PC-9 (cell line): ENCODE data around the gene CDK5RAP2. TPM values are rescaled to one million over a fixed set of nuclear protein-coding genes. Genes with fewer than 3 reads are reported as not detected.

Experiments used
- BruUV-seq: library from RNA; stranded (reverse); fragments of 400-500 nt; replicated peaks from 2 replicates; lab custom pipeline; 2021; lab: Mats Ljungman, UMichigan
- CTCF ChIA-PET: fragments of 300-600 bp; sonication (Branson Sonifier 250); formaldehyde crosslinking; loops from one replicate; lab custom pipeline; 2022; ENCODE audit warnings: antibody characterized with exemption; lab: Charles Lee
- POLR2A ChIA-PET: fragments of 300-600 bp; sonication (Branson Sonifier 250); formaldehyde crosslinking; loops from one replicate; lab custom pipeline; 2022; ENCODE audit warnings: antibody characterized with exemption; ENCODE audit not compliant: unreplicated experiment; lab: Charles Lee
- DNase-seq, 2 experiments: peaks; one replicate each; pipeline versions ENCODE4 v3.0.0 to v3.0.0-alpha.2; 2015 to 2022; ENCODE audit warnings: mixed read lengths in 1 of 2
- H2AFZ ChIP-seq: fragments of 200-600 bp; sonication (generic); 2 replicates; pipeline ENCODE4 v1.8.1; 2017; ENCODE audit warnings: antibody characterized with exemption
- H3F3A ChIP-seq: fragments of 200-600 bp; sonication (generic); 2 replicates; pipeline ENCODE4 v1.8.1; 2017; ENCODE audit warnings: antibody characterized with exemption, mild to moderate bottlenecking, low read depth; ENCODE audit not compliant: insufficient read depth
- H3K27ac ChIP-seq: fragments of 200-600 bp; sonication (generic); 2 replicates; pipeline ENCODE4 v1.6.1; 2016; ENCODE audit warnings: mixed run types
- H3K27me3 ChIP-seq: fragments of 200-600 bp; sonication (generic); 2 replicates; pipeline ENCODE4 v1.6.1; 2016; ENCODE audit warnings: low read depth, mixed run types; ENCODE audit not compliant: insufficient read depth
- H3K36me3 ChIP-seq: fragments of 200-600 bp; sonication (generic); 2 replicates; pipeline ENCODE4 v1.6.1; 2016; ENCODE audit warnings: low read depth, mixed run types
- H3K4me1 ChIP-seq: fragments of 200-600 bp; sonication (generic); replicated peaks from 2 replicates; pipeline ENCODE4 v1.6.1; 2016; ENCODE audit warnings: mixed run types; ENCODE audit not compliant: insufficient read depth
- H3K4me2 ChIP-seq: fragments of 200-600 bp; sonication (generic); 2 replicates; pipeline ENCODE4 v1.6.1; 2017; ENCODE audit warnings: mixed run types
- H3K4me3 ChIP-seq: fragments of 200-600 bp; sonication (generic); 2 replicates; pipeline ENCODE4 v1.6.1; 2016; ENCODE audit warnings: mixed run types
- H3K79me2 ChIP-seq: fragments of 200-600 bp; sonication (generic); 2 replicates; pipeline ENCODE4 v1.6.1; 2017; ENCODE audit warnings: low read depth, mixed run types
- H3K9me2 ChIP-seq: fragments of 200-600 bp; sonication (generic); 2 replicates; pipeline ENCODE4 v1.8.1; 2017; ENCODE audit warnings: mild to moderate bottlenecking; ENCODE audit not compliant: insufficient read depth
- H3K9me3 ChIP-seq: fragments of 200-600 bp; sonication (generic); 2 replicates; pipeline ENCODE4 v1.8.1; 2016; ENCODE audit warnings: low read depth; ENCODE audit not compliant: insufficient read depth
- H4K20me1 ChIP-seq: fragments of 200-600 bp; sonication (generic); 2 replicates; pipeline ENCODE4 v1.8.1; 2017; ENCODE audit not compliant: insufficient read depth
- EZH2 ChIP-seq: fragments of 200-600 bp; sonication (generic); IDR thresholded peaks from 2 replicates; pipeline ENCODE4 v1.8.0; 2017; ENCODE audit warnings: antibody characterized with exemption, low read depth
- intact Hi-C: fragments of 100-400 bp; cut with micrococcal nuclease; formaldehyde crosslinking; loops from one replicate; pipeline ENCODE4 v1.10.0; 2022; ENCODE audit not compliant: unreplicated experiment
- total RNA-seq: library from RNA; stranded (reverse); gene quantifications from 2 replicates; pipeline ENCODE4 v1.2.3, GENCODE V29; 2021
- TF ChIP-seq, protein P1 (sequence below): fragments of 200-600 bp; sonication (generic); conservative IDR thresholded peaks from 2 replicates; pipeline ENCODE4 v1.6.1; 2017; ENCODE audit warnings: mixed run types, antibody characterized with exemption, mild to moderate bottlenecking, moderate library complexity

The CDK5RAP2 gene
- total RNA-seq, 1 experiment from 2014 or later: 113 TPM

DNA sequence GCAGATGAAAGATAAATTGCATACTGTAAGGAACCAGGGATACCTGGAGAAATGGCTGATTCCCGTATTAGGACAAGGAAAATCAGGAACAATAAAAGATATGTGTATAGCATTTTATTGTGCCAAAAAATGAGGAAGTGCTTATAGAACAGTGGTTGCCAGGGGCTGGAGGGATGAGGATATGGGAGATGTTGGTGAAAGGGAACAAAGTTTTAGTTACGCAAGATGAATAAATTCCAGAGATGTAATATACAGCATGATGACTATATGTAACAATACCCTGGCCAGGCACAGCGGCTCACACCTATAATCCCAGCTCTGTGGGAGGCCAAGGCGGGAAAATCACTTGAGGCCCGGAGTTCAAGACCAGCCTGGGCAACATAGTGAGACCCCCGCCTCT, 101.8 kb downstream of the CDK5RAP2 start:
- no peak overlapping the region for H2AFZ ChIP-seq
- no peaks in the 10 kb centered on the region for H3K9me2 ChIP-seq
- H4K20me1 ChIP-seq: no peaks in the 10 kb centered on the region; the same call in 1 of the 2 replicates
- H3K79me2 ChIP-seq: no peaks in the 10 kb centered on the region
- peak in 1 of 2 experiments; percentile 43 for DNase-seq
- no peaks in the 10 kb centered on the region for H3K36me3 ChIP-seq
- H3K27ac ChIP-seq: no peak overlapping the region
- ChIA-PET CTCF (interaction anchor here (0.6 kb wide), 1 partner anchor 275 kb away, joined by 8 read pairs; no protein-coding TSS in a partner anchor), POLR2A (interaction anchor here (0.6 kb wide), 1 partner anchor 766 kb away, joined by 3 read pairs; no protein-coding TSS in a partner anchor)
- no peaks in the 10 kb centered on the region for H3K9me3 ChIP-seq
- H3K4me2 ChIP-seq: no peak overlapping the region
- H3K4me1 ChIP-seq: no peaks in the 10 kb centered on the region
- H3K4me3 ChIP-seq: no peak overlapping the region
- intact Hi-C loops: loop anchor here (5.0 to 10.0 kb wide), 2 partner anchors 516 to 1103 kb away; no protein-coding TSS in a partner anchor
- H3F3A ChIP-seq: peaks cover 9% of the 10 kb centered on the region; the same call in 1 of the 2 replicates
- TF ChIP-seq, protein P1, sequence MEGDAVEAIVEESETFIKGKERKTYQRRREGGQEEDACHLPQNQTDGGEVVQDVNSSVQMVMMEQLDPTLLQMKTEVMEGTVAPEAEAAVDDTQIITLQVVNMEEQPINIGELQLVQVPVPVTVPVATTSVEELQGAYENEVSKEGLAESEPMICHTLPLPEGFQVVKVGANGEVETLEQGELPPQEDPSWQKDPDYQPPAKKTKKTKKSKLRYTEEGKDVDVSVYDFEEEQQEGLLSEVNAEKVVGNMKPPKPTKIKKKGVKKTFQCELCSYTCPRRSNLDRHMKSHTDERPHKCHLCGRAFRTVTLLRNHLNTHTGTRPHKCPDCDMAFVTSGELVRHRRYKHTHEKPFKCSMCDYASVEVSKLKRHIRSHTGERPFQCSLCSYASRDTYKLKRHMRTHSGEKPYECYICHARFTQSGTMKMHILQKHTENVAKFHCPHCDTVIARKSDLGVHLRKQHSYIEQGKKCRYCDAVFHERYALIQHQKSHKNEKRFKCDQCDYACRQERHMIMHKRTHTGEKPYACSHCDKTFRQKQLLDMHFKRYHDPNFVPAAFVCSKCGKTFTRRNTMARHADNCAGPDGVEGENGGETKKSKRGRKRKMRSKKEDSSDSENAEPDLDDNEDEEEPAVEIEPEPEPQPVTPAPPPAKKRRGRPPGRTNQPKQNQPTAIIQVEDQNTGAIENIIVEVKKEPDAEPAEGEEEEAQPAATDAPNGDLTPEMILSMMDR: no peak
- no peak for TF ChIP-seq EZH2
- no TSS peak for BruUV-seq
- no peaks in the 10 kb centered on the region for H3K27me3 ChIP-seq

DNA sequence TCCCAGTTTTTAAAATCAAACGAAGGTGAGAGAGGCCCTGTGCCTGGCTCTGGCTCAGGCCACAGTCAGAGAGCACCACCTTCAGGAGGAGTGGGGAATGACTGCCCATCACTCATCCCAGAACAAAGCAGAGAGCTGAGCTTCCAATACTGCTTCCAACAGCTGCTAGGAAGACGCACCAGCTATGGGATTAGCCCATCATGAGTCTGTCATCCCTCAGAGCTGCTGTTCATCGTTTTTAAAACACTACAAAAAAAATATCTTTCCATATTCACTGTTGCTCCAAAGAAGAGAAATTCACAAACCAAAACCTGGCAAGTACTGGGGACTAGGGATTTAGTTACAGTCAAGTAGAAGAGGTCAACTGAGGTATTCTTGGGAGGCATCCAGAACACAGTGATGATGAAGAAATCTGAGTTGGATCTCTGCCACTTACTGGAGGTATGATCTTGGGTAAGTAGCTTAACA, 102.4 kb downstream of the CDK5RAP2 start:
- intact Hi-C loops: loop anchor here (5.0 to 10.0 kb wide), 2 partner anchors 515 to 1103 kb away; no protein-coding TSS in a partner anchor
- BruUV-seq: no TSS peak
- no peak for TF ChIP-seq EZH2
- TF ChIP-seq, protein P1: peak; percentile 90
- H3F3A ChIP-seq: peaks cover 9% of the 10 kb centered on the region; the same call in 1 of the 2 replicates
- H3K4me2 ChIP-seq: no peak overlapping the region
- no peak overlapping the region for H3K27ac ChIP-seq
- H4K20me1 ChIP-seq: no peaks in the 10 kb centered on the region; the same call in 1 of the 2 replicates
- DNase-seq: peak; percentile 43 to 52
- no peak overlapping the region for H3K4me3 ChIP-seq
- H3K27me3 ChIP-seq: no peaks in the 10 kb centered on the region
- CTCF ChIA-PET: interaction anchor here (0.6 to 1.1 kb wide), 3 partner anchors 9 to 408 kb away, joined by 3 to 4 read pairs (median 3); no protein-coding TSS in a partner anchor
- H3K9me3 ChIP-seq: no peaks in the 10 kb centered on the region
- no peaks in the 10 kb centered on the region for H3K9me2 ChIP-seq
- no peaks in the 10 kb centered on the region for H3K36me3 ChIP-seq
- POLR2A ChIA-PET: interaction anchor here (0.6 kb wide), 1 partner anchor 767 kb away, joined by 3 read pairs; no protein-coding TSS in a partner anchor
- H3K4me1 ChIP-seq: no peaks in the 10 kb centered on the region
- H3K79me2 ChIP-seq: no peaks in the 10 kb centered on the region
- no peak overlapping the region for H2AFZ ChIP-seq

DNA sequence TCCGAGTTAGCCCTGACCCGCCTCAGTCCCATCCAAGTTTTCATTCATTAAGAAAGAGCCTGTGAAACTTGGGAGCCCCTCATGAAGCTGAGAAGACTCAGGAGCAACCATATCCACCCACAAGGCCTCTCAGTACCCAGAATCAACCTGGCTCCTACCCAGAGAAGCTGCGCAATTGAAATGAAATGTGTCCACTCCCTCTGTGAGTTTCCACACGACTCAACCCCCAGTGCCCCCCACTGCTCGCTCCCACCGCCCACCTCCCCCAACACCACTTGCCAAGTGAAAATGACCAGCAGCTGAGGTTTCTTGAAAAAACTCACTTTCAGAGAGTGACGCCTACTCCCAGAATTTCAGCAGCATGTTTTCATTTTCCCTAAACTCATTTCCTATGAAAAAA, 104.6 kb downstream of the CDK5RAP2 start:
- Histone ChIP-seq H3K79me2 (no peaks in the 10 kb centered on the region), H3K9me2 (no peaks in the 10 kb centered on the region), H3K27me3 (no peaks in the 10 kb centered on the region), H3K9me3 (no peaks in the 10 kb centered on the region), H3F3A (peaks cover 9% of the 10 kb centered on the region; the same call in 1 of the 2 replicates), H3K27ac (peak overlapping the region; percentile 13; the same call in 1 of the 2 replicates), H3K4me2 (no peak overlapping the region), H4K20me1 (no peaks in the 10 kb centered on the region), H3K36me3 (no peaks in the 10 kb centered on the region), H3K4me1 (no peaks in the 10 kb centered on the region), H3K4me3 (no peak overlapping the region), H2AFZ (no peak overlapping the region)
- BruUV-seq: no TSS peak
- no peak for DNase-seq
- intact Hi-C loops: loop anchor here (5.0 to 10.0 kb wide), 2 partner anchors 513 to 1101 kb away; no protein-coding TSS in a partner anchor
- ChIA-PET POLR2A (no interaction called here), CTCF (no interaction called here)
- TF ChIP-seq, protein P1: no peak
- no peak for TF ChIP-seq EZH2
